ENCODE data around the gene ESPNL.

DNA sequence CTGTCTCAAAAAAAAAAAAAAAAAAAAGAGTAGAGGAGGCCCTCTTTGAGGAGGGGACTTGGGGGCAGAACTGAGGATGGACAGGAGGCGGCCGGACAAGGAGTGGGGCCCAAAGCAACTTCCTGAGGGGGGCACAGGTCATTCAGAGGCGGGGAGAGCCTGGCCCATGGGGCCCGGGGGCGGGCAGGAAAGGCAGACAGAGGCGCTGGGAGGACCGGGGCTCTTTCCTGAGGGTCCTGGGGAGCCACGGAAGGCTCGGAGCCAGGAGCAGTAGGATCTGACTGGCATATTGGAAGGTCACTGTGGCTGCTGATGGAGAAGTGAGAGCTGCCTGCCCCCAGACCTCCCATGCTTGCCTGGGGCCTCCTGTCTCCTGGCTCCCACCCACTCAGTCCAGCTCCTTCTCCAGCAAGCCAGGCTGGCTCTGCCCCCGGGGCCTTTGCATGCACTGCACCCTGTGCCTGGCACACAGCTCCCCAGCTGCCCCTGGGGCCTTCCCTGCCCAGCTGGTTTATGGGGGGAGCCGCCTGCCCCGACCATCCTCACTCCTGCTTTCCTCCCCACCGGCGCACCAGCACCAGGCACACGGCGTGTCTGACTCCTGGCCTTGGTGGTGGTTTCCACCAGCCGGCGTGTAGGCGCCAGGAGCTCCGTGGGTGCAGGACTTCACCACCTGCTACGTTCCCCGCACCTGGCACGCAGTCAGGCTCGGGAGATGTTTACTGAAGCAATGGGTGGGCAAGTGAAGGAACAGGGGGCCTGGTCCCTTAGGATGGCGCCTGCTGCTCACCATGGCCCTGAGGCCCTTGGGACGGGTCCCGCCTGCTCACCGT lies 5.6 kb downstream of the ESPNL start:
- TF ChIP-seq, protein P1, sequence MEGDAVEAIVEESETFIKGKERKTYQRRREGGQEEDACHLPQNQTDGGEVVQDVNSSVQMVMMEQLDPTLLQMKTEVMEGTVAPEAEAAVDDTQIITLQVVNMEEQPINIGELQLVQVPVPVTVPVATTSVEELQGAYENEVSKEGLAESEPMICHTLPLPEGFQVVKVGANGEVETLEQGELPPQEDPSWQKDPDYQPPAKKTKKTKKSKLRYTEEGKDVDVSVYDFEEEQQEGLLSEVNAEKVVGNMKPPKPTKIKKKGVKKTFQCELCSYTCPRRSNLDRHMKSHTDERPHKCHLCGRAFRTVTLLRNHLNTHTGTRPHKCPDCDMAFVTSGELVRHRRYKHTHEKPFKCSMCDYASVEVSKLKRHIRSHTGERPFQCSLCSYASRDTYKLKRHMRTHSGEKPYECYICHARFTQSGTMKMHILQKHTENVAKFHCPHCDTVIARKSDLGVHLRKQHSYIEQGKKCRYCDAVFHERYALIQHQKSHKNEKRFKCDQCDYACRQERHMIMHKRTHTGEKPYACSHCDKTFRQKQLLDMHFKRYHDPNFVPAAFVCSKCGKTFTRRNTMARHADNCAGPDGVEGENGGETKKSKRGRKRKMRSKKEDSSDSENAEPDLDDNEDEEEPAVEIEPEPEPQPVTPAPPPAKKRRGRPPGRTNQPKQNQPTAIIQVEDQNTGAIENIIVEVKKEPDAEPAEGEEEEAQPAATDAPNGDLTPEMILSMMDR (IDR thresholded peaks at IDR 0.05; ENCODE audit: low read depth, low read length, poor library complexity, severe bottlenecking): no peak
- no peak for TF ChIP-seq EZH2phosphoT487 (IDR thresholded peaks at IDR 0.05; ENCODE audit: borderline replicate concordance, low read length)

All from DOHH2 (cell line).